Transverse colon (tissue), 4 donors: Measurements from ENCODE around the gene SLC6A17.

Experiments used
- CTCF ChIP-seq, 5 experiments: fragments of 200-600 bp in 3 of 5; fragments of 450-650 bp in 2 of 5; sonication (generic) in 3 of 5; IDR thresholded peaks; 1 replicate in 2 of 5; 2 replicates in 3 of 5; pipeline ENCODE4 v1.5.1; 2016 to 2017; ENCODE audit warnings: antibody characterized with exemption in 5 of 5, inconsistent platforms in 3 of 5, mild to moderate bottlenecking in 2 of 5, moderate library complexity in 1 of 5
- EP300 ChIP-seq: sonication (generic); formaldehyde crosslinking; IDR thresholded peaks from one replicate; pipeline ENCODE4 v1.6.1; 2017; ENCODE audit warnings: antibody characterized with exemption, low read depth
- POLR2A ChIP-seq: fragments of 450-650 bp; IDR thresholded peaks from one replicate; pipeline ENCODE4 v1.6.1; 2016; ENCODE audit warnings: antibody characterized with exemption, mild to moderate bottlenecking, moderate library complexity
- POLR2AphosphoS5 ChIP-seq, 3 donors: sonication (generic); formaldehyde crosslinking; IDR thresholded peaks; one replicate each; pipeline ENCODE4 v1.6.1; 2016; ENCODE audit warnings: antibody characterized with exemption in 3 of 3

DNA sequence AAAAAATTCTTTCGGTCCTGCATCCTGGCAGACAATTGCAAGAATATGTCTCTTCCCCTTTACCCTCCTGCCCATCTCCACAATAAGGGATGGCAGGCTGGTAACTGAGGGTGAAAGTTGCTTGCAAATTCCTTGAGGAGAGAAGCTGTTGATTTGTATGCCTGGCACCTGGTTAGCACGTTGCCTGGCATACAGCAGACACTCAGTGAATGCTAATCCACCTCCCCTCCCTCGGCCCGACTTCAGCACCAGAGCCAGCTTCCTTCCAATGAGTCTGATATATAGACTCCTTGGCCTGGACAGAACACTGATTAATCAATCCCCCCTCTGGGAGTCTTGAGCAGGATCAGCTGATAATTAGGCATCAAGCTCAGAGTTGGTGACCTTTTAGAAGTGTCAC lies 99.0 kb downstream of the SLC6A17 start:
- TF ChIP-seq CTCF (IDR thresholded peaks at IDR 0.05) (no peak), POLR2AphosphoS5 (IDR thresholded peaks at IDR 0.05) (no peak), POLR2A (no peak), EP300 (no peak)
